Adrenal gland (tissue), 5 donors: Measurements from ENCODE around the gene TBC1D16.

ENCODE experiments used
- POLR2A ChIP-seq, 2 donors: fragments of 450-650 bp; IDR thresholded peaks; one replicate each; pipeline ENCODE4 v1.6.1; 2017; ENCODE audit warnings: antibody characterized with exemption in 2 of 2, mild to moderate bottlenecking in 2 of 2, moderate library complexity in 1 of 2
- TF ChIP-seq, protein P1 (sequence below), 6 experiments: fragments of 450-650 bp in 4 of 6; fragments of 200-600 bp in 2 of 6; sonication (generic) in 1 of 6; IDR thresholded peaks; 1 replicate in 5 of 6; 2 replicates in 1 of 6; pipeline versions ENCODE4 v1.5.1 to v1.8.0; 2016 to 2021; ENCODE audit warnings: antibody characterized with exemption in 6 of 6, mild to moderate bottlenecking in 2 of 6, moderate library complexity in 1 of 6
- donor health status: DM: no; HTN: no; CAD: no.

- TF ChIP-seq, protein P1, sequence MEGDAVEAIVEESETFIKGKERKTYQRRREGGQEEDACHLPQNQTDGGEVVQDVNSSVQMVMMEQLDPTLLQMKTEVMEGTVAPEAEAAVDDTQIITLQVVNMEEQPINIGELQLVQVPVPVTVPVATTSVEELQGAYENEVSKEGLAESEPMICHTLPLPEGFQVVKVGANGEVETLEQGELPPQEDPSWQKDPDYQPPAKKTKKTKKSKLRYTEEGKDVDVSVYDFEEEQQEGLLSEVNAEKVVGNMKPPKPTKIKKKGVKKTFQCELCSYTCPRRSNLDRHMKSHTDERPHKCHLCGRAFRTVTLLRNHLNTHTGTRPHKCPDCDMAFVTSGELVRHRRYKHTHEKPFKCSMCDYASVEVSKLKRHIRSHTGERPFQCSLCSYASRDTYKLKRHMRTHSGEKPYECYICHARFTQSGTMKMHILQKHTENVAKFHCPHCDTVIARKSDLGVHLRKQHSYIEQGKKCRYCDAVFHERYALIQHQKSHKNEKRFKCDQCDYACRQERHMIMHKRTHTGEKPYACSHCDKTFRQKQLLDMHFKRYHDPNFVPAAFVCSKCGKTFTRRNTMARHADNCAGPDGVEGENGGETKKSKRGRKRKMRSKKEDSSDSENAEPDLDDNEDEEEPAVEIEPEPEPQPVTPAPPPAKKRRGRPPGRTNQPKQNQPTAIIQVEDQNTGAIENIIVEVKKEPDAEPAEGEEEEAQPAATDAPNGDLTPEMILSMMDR (IDR thresholded peaks at IDR 0.05) = no peak
- TF ChIP-seq POLR2A (IDR thresholded peaks at IDR 0.05) = no peak
These were observed 33.5 kb downstream of the TBC1D16 start for GRCh38 chr17:80002070-80002641.
